Loucy (cell line): ENCODE data around the gene CA5A.

Source experiments
- H2AFZ ChIP-seq: fragments of 200-600 bp; sonication (generic); 2 replicates; pipeline ENCODE4 v1.6.0; 2016; ENCODE audit warnings: antibody characterized with exemption, mild to moderate bottlenecking, low read length, moderate library complexity
- H3F3A ChIP-seq: fragments of 200-600 bp; 2 replicates; pipeline ENCODE4 v1.6.0; 2016; ENCODE audit warnings: antibody characterized with exemption, low read depth, mild to moderate bottlenecking
- H3K27me3 ChIP-seq: fragments of 200-600 bp; sonication (generic); 2 replicates; pipeline ENCODE4 v1.6.1; 2014; ENCODE audit warnings: low read length, mild to moderate bottlenecking; ENCODE audit not compliant: insufficient read depth, poor library complexity, severe bottlenecking
- H3K36me3 ChIP-seq: fragments of 200-600 bp; sonication (generic); 2 replicates; pipeline ENCODE4 v1.6.1; 2016; ENCODE audit warnings: low read length; ENCODE audit not compliant: insufficient read depth
- H3K4me1 ChIP-seq: fragments of 200-600 bp; sonication (generic); 2 replicates; pipeline ENCODE4 v1.5.1; 2014; ENCODE audit warnings: low read length, mild to moderate bottlenecking; ENCODE audit not compliant: insufficient read depth, poor library complexity, severe bottlenecking
- H3K4me2 ChIP-seq: fragments of 200-600 bp; sonication (generic); 2 replicates; pipeline ENCODE4 v1.6.0; 2014; ENCODE audit warnings: antibody characterized with exemption, low read length, low read depth, mild to moderate bottlenecking; ENCODE audit not compliant: poor library complexity, severe bottlenecking
- H3K4me3 ChIP-seq: fragments of 200-600 bp; sonication (generic); 2 replicates; pipeline ENCODE4 v1.5.1; 2014; ENCODE audit warnings: low read length, mild to moderate bottlenecking, mixed read lengths; ENCODE audit not compliant: poor library complexity, severe bottlenecking
- H3K79me2 ChIP-seq: fragments of 200-600 bp; sonication (generic); 2 replicates; pipeline ENCODE4 v1.6.1; 2014; ENCODE audit warnings: low read length; ENCODE audit not compliant: insufficient read depth
- H3K9ac ChIP-seq: fragments of 200-600 bp; sonication (generic); 2 replicates; pipeline ENCODE4 v1.6.0; 2014; ENCODE audit warnings: mild to moderate bottlenecking, low read depth, low read length, moderate library complexity; ENCODE audit not compliant: poor library complexity, severe bottlenecking
- H3K9me2 ChIP-seq: fragments of 200-600 bp; sonication (generic); replicated peaks from 2 replicates; pipeline ENCODE4 v1.6.1; 2016; ENCODE audit warnings: low read depth, low read length, mixed read lengths
- H3K9me3 ChIP-seq: fragments of 200-600 bp; sonication (generic); 2 replicates; pipeline ENCODE4 v1.6.1; 2014; ENCODE audit warnings: mild to moderate bottlenecking, antibody characterized with exemption, low read length, low read depth; ENCODE audit not compliant: insufficient read depth
- H4K20me1 ChIP-seq: fragments of 200-600 bp; sonication (generic); 2 replicates; pipeline ENCODE4 v1.6.0; 2014; ENCODE audit warnings: antibody characterized with exemption, low read length, mild to moderate bottlenecking; ENCODE audit not compliant: insufficient read depth, poor library complexity, severe bottlenecking
- CTCF ChIP-seq: fragments of 200-600 bp; sonication (generic); conservative IDR thresholded peaks from 2 replicates; pipeline ENCODE4 v1.5.1; 2014; ENCODE audit warnings: mild to moderate bottlenecking, antibody characterized with exemption, low read length
- EZH2phosphoT487 ChIP-seq: fragments of 200-600 bp; IDR thresholded peaks from 2 replicates; pipeline ENCODE4 v1.6.1; 2018; ENCODE audit warnings: antibody characterized with exemption, mild to moderate bottlenecking, moderate library complexity, borderline replicate concordance

CA5A gene

GRCh38 chr16:87845807-87846619, 90.3 kb downstream of the CA5A start:
- Histone ChIP-seq H4K20me1 (no peaks in the 10 kb centered on the region), H3F3A (no peaks in the 10 kb centered on the region), H3K79me2 (peaks cover 4% of the 10 kb centered on the region; the same call in 1 of the 2 replicates), H3K4me2 (no peak overlapping the region), H3K9ac (no peak overlapping the region), H3K36me3 (peaks cover 7% of the 10 kb centered on the region; the same call in 1 of the 2 replicates), H3K27me3 (no peaks in the 10 kb centered on the region), H3K9me2 (no peaks in the 10 kb centered on the region), H3K4me1 (no peaks in the 10 kb centered on the region), H3K9me3 (no peaks in the 10 kb centered on the region), H3K4me3 (no peak overlapping the region), H2AFZ (no peak overlapping the region)
- TF ChIP-seq EZH2phosphoT487 (no peak), CTCF (no peak)

GRCh38 chr16:87845213-87845612, 91.1 kb downstream of the CA5A start:
- Histone ChIP-seq H3K9me3 (no peaks in the 10 kb centered on the region), H3K9me2 (no peaks in the 10 kb centered on the region), H3K27me3 (no peaks in the 10 kb centered on the region), H3K4me3 (no peak overlapping the region), H3F3A (no peaks in the 10 kb centered on the region), H3K36me3 (peaks cover 7% of the 10 kb centered on the region; the same call in 1 of the 2 replicates), H3K9ac (no peak overlapping the region), H4K20me1 (no peaks in the 10 kb centered on the region), H3K79me2 (peaks cover 4% of the 10 kb centered on the region; the same call in 1 of the 2 replicates), H2AFZ (no peak overlapping the region), H3K4me1 (no peaks in the 10 kb centered on the region), H3K4me2 (no peak overlapping the region)
- TF ChIP-seq EZH2phosphoT487 (no peak), CTCF (no peak)

- Histone ChIP-seq H3K4me3 (no peak overlapping the region), H2AFZ (no peak overlapping the region), H3K4me1 (no peaks in the 10 kb centered on the region), H3K9me2 (no peaks in the 10 kb centered on the region), H3K36me3 (peaks cover 8% of the 10 kb centered on the region; the same call in 1 of the 2 replicates), H3K79me2 (peaks cover 4% of the 10 kb centered on the region; the same call in 1 of the 2 replicates), H3K4me2 (no peak overlapping the region), H3K27me3 (no peaks in the 10 kb centered on the region), H4K20me1 (no peaks in the 10 kb centered on the region), H3F3A (no peaks in the 10 kb centered on the region), H3K9ac (no peak overlapping the region), H3K9me3 (no peaks in the 10 kb centered on the region)
- no peak for TF ChIP-seq CTCF
- TF ChIP-seq EZH2phosphoT487 = no peak
These were observed 91.5 kb downstream of the CA5A start for GRCh38 chr16:87844809-87845208.
